ENCODE measurements around the gene ALOX5.

DNA sequence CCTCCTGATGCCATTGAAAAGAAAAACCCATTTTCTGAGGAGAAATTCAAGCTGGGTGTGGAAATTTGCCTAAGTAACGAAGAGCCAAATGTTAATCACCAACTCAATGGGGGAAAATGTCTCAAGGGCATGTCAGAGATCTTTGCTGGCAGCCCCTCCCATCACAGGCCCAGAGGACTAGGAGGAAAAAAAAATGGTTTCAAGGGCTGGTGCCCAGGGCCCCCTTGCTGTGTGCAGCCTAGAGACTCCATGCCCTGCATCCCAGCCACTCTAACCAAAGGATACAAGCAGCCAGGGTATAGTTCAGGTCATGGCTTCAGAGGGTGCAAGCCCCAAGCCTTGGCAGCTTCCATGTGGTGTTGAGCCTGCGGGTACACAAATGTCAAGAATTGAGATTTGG, 106.3 kb downstream of the ALOX5 start:
- TF ChIP-seq, protein P1, sequence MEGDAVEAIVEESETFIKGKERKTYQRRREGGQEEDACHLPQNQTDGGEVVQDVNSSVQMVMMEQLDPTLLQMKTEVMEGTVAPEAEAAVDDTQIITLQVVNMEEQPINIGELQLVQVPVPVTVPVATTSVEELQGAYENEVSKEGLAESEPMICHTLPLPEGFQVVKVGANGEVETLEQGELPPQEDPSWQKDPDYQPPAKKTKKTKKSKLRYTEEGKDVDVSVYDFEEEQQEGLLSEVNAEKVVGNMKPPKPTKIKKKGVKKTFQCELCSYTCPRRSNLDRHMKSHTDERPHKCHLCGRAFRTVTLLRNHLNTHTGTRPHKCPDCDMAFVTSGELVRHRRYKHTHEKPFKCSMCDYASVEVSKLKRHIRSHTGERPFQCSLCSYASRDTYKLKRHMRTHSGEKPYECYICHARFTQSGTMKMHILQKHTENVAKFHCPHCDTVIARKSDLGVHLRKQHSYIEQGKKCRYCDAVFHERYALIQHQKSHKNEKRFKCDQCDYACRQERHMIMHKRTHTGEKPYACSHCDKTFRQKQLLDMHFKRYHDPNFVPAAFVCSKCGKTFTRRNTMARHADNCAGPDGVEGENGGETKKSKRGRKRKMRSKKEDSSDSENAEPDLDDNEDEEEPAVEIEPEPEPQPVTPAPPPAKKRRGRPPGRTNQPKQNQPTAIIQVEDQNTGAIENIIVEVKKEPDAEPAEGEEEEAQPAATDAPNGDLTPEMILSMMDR (IDR thresholded peaks at IDR 0.05) = no peak
- no peak for TF ChIP-seq POLR2AphosphoS5 (IDR thresholded peaks at IDR 0.05)
- TF ChIP-seq POLR2A (IDR thresholded peaks at IDR 0.05; ENCODE audit: low read depth) = no peak
- TF ChIP-seq EP300 (IDR thresholded peaks at IDR 0.05) = no peak
